GM23338 (cell line): Measurements from ENCODE around the gene WIPF1. TPM values are rescaled to one million over a fixed set of nuclear protein-coding genes. Genes with fewer than 3 reads are reported as not detected.

Experiments
- ATAC-seq: fragments of 200-7000 bp; cut with Tn5 transposase; 3 replicates; pipeline ENCODE4 v1.9.1; 2020
- DNase-seq: peaks from one replicate; pipeline ENCODE4 v3.0.0-alpha.2; 2015; ENCODE audit warnings: low spot score
- H2AFZ ChIP-seq: fragments of 200-600 bp; sonication (generic); 2 replicates; pipeline ENCODE4 v1.8.0; 2016; ENCODE audit warnings: antibody characterized with exemption, mild to moderate bottlenecking, moderate library complexity
- H3F3A ChIP-seq: fragments of 200-600 bp; sonication (generic); replicated peaks from 2 replicates; pipeline ENCODE4 v1.8.0; 2017; ENCODE audit warnings: antibody characterized with exemption, mixed run types, low read depth
- H3K27ac ChIP-seq: fragments of 200-600 bp; sonication (generic); 2 replicates; pipeline ENCODE4 v1.6.1; 2016; ENCODE audit warnings: low read depth
- H3K27me3 ChIP-seq: fragments of 200-600 bp; sonication (generic); 2 replicates; pipeline ENCODE4 v1.8.0; 2016; ENCODE audit warnings: mild to moderate bottlenecking, mixed run types, moderate library complexity; ENCODE audit not compliant: insufficient read depth
- H3K36me3 ChIP-seq: fragments of 200-600 bp; sonication (generic); 2 replicates; pipeline ENCODE4 v1.8.0; 2016; ENCODE audit warnings: mild to moderate bottlenecking; ENCODE audit not compliant: insufficient read depth
- H3K4me1 ChIP-seq: fragments of 200-600 bp; sonication (generic); 2 replicates; pipeline ENCODE4 v1.8.0; 2016; ENCODE audit warnings: mild to moderate bottlenecking, moderate library complexity; ENCODE audit not compliant: insufficient read depth
- H3K4me2 ChIP-seq: fragments of 200-600 bp; sonication (generic); 2 replicates; pipeline ENCODE4 v1.7.1; 2017; ENCODE audit warnings: mixed run types
- H3K4me3 ChIP-seq: fragments of 200-600 bp; sonication (generic); 2 replicates; pipeline ENCODE4 v1.6.1; 2016; ENCODE audit warnings: mixed run types
- H3K79me2 ChIP-seq: fragments of 200-600 bp; sonication (generic); replicated peaks from 2 replicates; pipeline ENCODE4 v1.8.0; 2017; ENCODE audit warnings: mild to moderate bottlenecking; ENCODE audit not compliant: insufficient read depth
- H3K9me2 ChIP-seq: fragments of 200-600 bp; sonication (generic); 2 replicates; pipeline ENCODE4 v1.8.0; 2017; ENCODE audit not compliant: insufficient read depth
- H4K20me1 ChIP-seq: fragments of 200-600 bp; sonication (generic); replicated peaks from 2 replicates; pipeline ENCODE4 v1.8.0; 2017; ENCODE audit warnings: mild to moderate bottlenecking; ENCODE audit not compliant: insufficient read depth
- H3K27ac Mint-ChIP-seq: 2 replicates; pipeline ENCODE4 v1.8.0; 2020; ENCODE audit warnings: inconsistent platforms, mild to moderate bottlenecking, moderate library complexity, mixed read lengths
- H3K27me3 Mint-ChIP-seq: 3 replicates; pipeline ENCODE4 v1.8.0; 2022; ENCODE audit warnings: low read depth, mild to moderate bottlenecking, moderate library complexity, mixed read lengths, inconsistent platforms; ENCODE audit not compliant: insufficient read depth, poor library complexity
- H3K36me3 Mint-ChIP-seq: 3 replicates; pipeline ENCODE4 v1.8.0; 2021; ENCODE audit warnings: low read depth, mild to moderate bottlenecking, inconsistent platforms, moderate library complexity, mixed read lengths
- H3K4me1 Mint-ChIP-seq: 3 replicates; pipeline ENCODE4 v1.8.0; 2020; ENCODE audit warnings: mild to moderate bottlenecking, inconsistent platforms, mixed read lengths
- H3K4me3 Mint-ChIP-seq: 3 replicates; pipeline ENCODE4 v1.8.0; 2021; ENCODE audit warnings: moderate library complexity, mild to moderate bottlenecking, inconsistent platforms, mixed read lengths
- H3K9me3 Mint-ChIP-seq: 3 replicates; pipeline ENCODE4 v1.8.0; 2020; ENCODE audit warnings: moderate library complexity, mild to moderate bottlenecking, inconsistent platforms, mixed read lengths
- CREB1 ChIP-seq: fragments of 250-450 bp; sonication (Bioruptor Pico); IDR thresholded peaks from 2 replicates; pipeline ENCODE4 v1.5.0; 2020; ENCODE audit warnings: low read depth, mild to moderate bottlenecking, moderate library complexity
- CTCF ChIP-seq, 2 experiments: fragments of 200-600 bp in 1 of 2; sonication (generic) in 1 of 2; conservative IDR thresholded peaks; 2 replicates each; pipeline versions ENCODE4 v1.5.1 to v1.6.1; 2016 to 2017; ENCODE audit warnings: antibody characterized with exemption in 2 of 2, low read depth in 2 of 2, mild to moderate bottlenecking in 2 of 2, moderate library complexity in 1 of 2
- EZH2 ChIP-seq: fragments of 200-600 bp; sonication (generic); IDR thresholded peaks from one replicate; pipeline ENCODE4 v1.8.0; 2017; ENCODE audit warnings: antibody characterized with exemption, mild to moderate bottlenecking, low read depth; ENCODE audit not compliant: unreplicated experiment
- JUNB ChIP-seq: IDR thresholded peaks from one replicate; pipeline ENCODE4 v1.6.1; 2016; ENCODE audit warnings: antibody characterized with exemption; ENCODE audit not compliant: unreplicated experiment
- NANOG ChIP-seq: IDR thresholded peaks from 2 replicates; pipeline ENCODE4 v1.6.1; 2016; ENCODE audit warnings: antibody characterized with exemption, borderline replicate concordance
- POLR2AphosphoS5 ChIP-seq: IDR thresholded peaks from 2 replicates; pipeline ENCODE4 v1.6.1; 2016; ENCODE audit warnings: antibody characterized with exemption, low read depth
- REST ChIP-seq: IDR thresholded peaks from one replicate; pipeline ENCODE4 v1.6.1; 2018; ENCODE audit warnings: antibody characterized with exemption; ENCODE audit not compliant: unreplicated experiment
- STAT1 ChIP-seq: IDR thresholded peaks from one replicate; pipeline ENCODE4 v1.6.1; 2016; ENCODE audit warnings: antibody characterized with exemption; ENCODE audit not compliant: unreplicated experiment
- ZNF114 ChIP-seq: fragments of 250-450 bp; sonication (Bioruptor Pico); IDR thresholded peaks from 2 replicates; pipeline ENCODE4 v1.5.0; 2020; ENCODE audit warnings: mild to moderate bottlenecking, moderate library complexity
- ZNF462 ChIP-seq: fragments of 250-450 bp; sonication (Bioruptor Pico); IDR thresholded peaks from 2 replicates; pipeline ENCODE4 v1.5.0; 2020; ENCODE audit warnings: mild to moderate bottlenecking, moderate library complexity
- polyA plus RNA-seq: library from polyadenylated mRNA; unstranded; fragments of >200 nt; fragmentation: Nextera tagmentation; extraction: Ambion mirVana; gene quantifications from 2 replicates; pipeline ENCODE4 v1.2.1, GENCODE V29; 2016
- total RNA-seq: library from RNA; depleted of rRNA; stranded (reverse); fragments of >200 nt; shearing (Covaris generic); gene quantifications from 2 replicates; pipeline ENCODE4 v1.2.3, GENCODE V29; 2014

Gene WIPF1
- total and polyA plus RNA-seq, 2 experiments from 2014 or later: 3.0 to 6.0 TPM

- Histone ChIP-seq H4K20me1 (no peaks in the 10 kb centered on the region), H3K27me3 (no peaks in the 10 kb centered on the region), H3K36me3 (no peaks in the 10 kb centered on the region), H3K4me2 (0 out of 2 replicates have a peak overlapping the region, but pooled peaks have one; percentile 29), H3K4me3 (no peak overlapping the region), H3F3A (no peaks in the 10 kb centered on the region), H3K9me2 (no peaks in the 10 kb centered on the region), H3K79me2 (no peaks in the 10 kb centered on the region), H3K27ac (no peak overlapping the region), H2AFZ (peak overlapping the region; percentile 94), H3K4me1 (no peaks in the 10 kb centered on the region; the same call in 1 of the 2 replicates)
- no peak for TF ChIP-seq ZNF462 (CRISPR knock-in tag)
- no peak for TF ChIP-seq JUNB
- TF ChIP-seq STAT1: no peak
- TF ChIP-seq ZNF114: no peak
- no peak for TF ChIP-seq REST
- no peak for TF ChIP-seq CREB1 (CRISPR knock-in tag)
- no peak for TF ChIP-seq NANOG
- TF ChIP-seq EZH2: no peak
- no peak for TF ChIP-seq POLR2AphosphoS5
- no peak for TF ChIP-seq CTCF (conservative IDR thresholded peaks at IDR 0.05; ENCODE audit: low read depth in 2 of 2)
- DNase-seq (peak; percentile 37), ATAC-seq (no peak; the same call in 2 of the 3 replicates)
- Mint-ChIP-seq H3K27ac (no peak overlapping the region), H3K36me3 (no peaks in the 10 kb centered on the region), H3K9me3 (no peaks in the 10 kb centered on the region), H3K27me3 (peaks cover 5% of the 10 kb centered on the region), H3K4me3 (no peak overlapping the region), H3K4me1 (peaks cover 14% of the 10 kb centered on the region)
Measured at GRCh38 chr2:174593574-174594203, 3.9 kb downstream of the WIPF1 start.
